Stimulated activated CD8-positive, alpha-beta memory T cell treated with anti-CD3 and anti-CD28 coated beads, Interleukin-12 subunit alpha, Interleukin-12 subunit beta, amount 100 ng/mL, for 4 hours (primary cell): Measurements from ENCODE around the gene LMX1B.
"Not testable (repeated sequence)": the region's sequence is repeated elsewhere in the genome, so short reads cannot be mapped to it uniquely, and the experiment has no call there.

Experiments used
- DNase-seq: peaks from one replicate; pipeline ENCODE4 v3.0.0-alpha.2; 2020; ENCODE audit warnings: low read depth

Gene LMX1B

GRCh38 chr9:126613651-126614050, at the start of gene LMX1B:
LMX1B (plus strand) TSS chr9:126613928; CDS start chr9:126614450, 522 bp downstream.
- no peak for DNase-seq

- DNase-seq, result no peak
Observed at GRCh38 chr9:126564128-126564527, 49.6 kb upstream of the LMX1B start.

GRCh38 chr9:126564716-126565115, 49.0 kb upstream of the LMX1B start:
- no peak for DNase-seq

- DNase-seq, result no peak
Observed at GRCh38 chr9:126565336-126566128, 48.2 kb upstream of the LMX1B start.

- no peak for DNase-seq
Observed at GRCh38 chr9:126569036-126569435, 44.7 kb upstream of the LMX1B start.

GRCh38 chr9:126578029-126578428, 35.7 kb upstream of the LMX1B start:
- DNase-seq, result no peak

GRCh38 chr9:126580319-126580718, 33.4 kb upstream of the LMX1B start:
- DNase-seq, result not testable (repeated sequence)

- DNase-seq, result no peak
Observed at GRCh38 chr9:126581893-126582292, 31.8 kb upstream of the LMX1B start.

GRCh38 chr9:126582427-126582826, 31.3 kb upstream of the LMX1B start:
- no peak for DNase-seq

- no peak for DNase-seq
Observed at GRCh38 chr9:126583144-126583760, 30.5 kb upstream of the LMX1B start.

- no peak for DNase-seq
Observed at GRCh38 chr9:126584611-126585010, 29.1 kb upstream of the LMX1B start.

- no peak for DNase-seq
Observed at GRCh38 chr9:126586236-126586635, 27.5 kb upstream of the LMX1B start.

- DNase-seq, result no peak
Observed at GRCh38 chr9:126587187-126588185, 26.2 kb upstream of the LMX1B start.

- no peak for DNase-seq
Observed at GRCh38 chr9:126588491-126589168, 25.1 kb upstream of the LMX1B start.

- no peak for DNase-seq
Observed at GRCh38 chr9:126589349-126589748, 24.4 kb upstream of the LMX1B start.

- DNase-seq, result no peak
Observed at GRCh38 chr9:126591083-126591482, 22.6 kb upstream of the LMX1B start.

GRCh38 chr9:126591922-126592321, 21.8 kb upstream of the LMX1B start:
- DNase-seq, result no peak

GRCh38 chr9:126592461-126592860, 21.3 kb upstream of the LMX1B start:
- no peak for DNase-seq

- DNase-seq, result no peak
Observed at GRCh38 chr9:126595982-126596381, 17.7 kb upstream of the LMX1B start.

- no peak for DNase-seq
Observed at GRCh38 chr9:126599047-126599650, 14.6 kb upstream of the LMX1B start.
